H9 (cell line): ENCODE data around the gene NCOA1. TPM values are rescaled to one million over a fixed set of nuclear protein-coding genes. Genes with fewer than 3 reads are reported as not detected.

Source experiments
- DNase-seq: peaks from one replicate; pipeline ENCODE4 v3.0.0-alpha.2; 2017
- H2AFZ ChIP-seq: one replicate; pipeline ENCODE4 v1.6.1; 2013; ENCODE audit warnings: mild to moderate bottlenecking, low read length, control low read depth, moderate library complexity
- H2AK5ac ChIP-seq: 2 replicates; pipeline ENCODE4 v1.6.1; 2013; ENCODE audit warnings: low read length, control low read depth, mixed read lengths; ENCODE audit not compliant: insufficient read length
- H2BK120ac ChIP-seq: one replicate; pipeline ENCODE4 v1.6.1; 2013; ENCODE audit warnings: low read depth, mild to moderate bottlenecking, low read length, control low read depth, inconsistent platforms; ENCODE audit not compliant: poor library complexity, severe bottlenecking
- H2BK12ac ChIP-seq: 2 replicates; pipeline ENCODE4 v1.6.1; 2013; ENCODE audit warnings: low read length, control low read depth, mixed read lengths, low read depth; ENCODE audit not compliant: insufficient read length
- H2BK15ac ChIP-seq: 2 replicates; pipeline ENCODE4 v1.6.1; 2013; ENCODE audit warnings: low read depth, low read length, control low read depth
- H2BK20ac ChIP-seq: one replicate; pipeline ENCODE4 v1.6.1; 2013; ENCODE audit warnings: low read depth, mild to moderate bottlenecking, low read length, control low read depth, inconsistent platforms; ENCODE audit not compliant: poor library complexity, severe bottlenecking
- H2BK5ac ChIP-seq: 2 replicates; pipeline ENCODE4 v1.6.1; 2013; ENCODE audit warnings: low read length, control low read depth, mixed read lengths; ENCODE audit not compliant: insufficient read length
- H3K14ac ChIP-seq: 2 replicates; pipeline ENCODE4 v1.6.1; 2013; ENCODE audit warnings: low read length, control low read depth; ENCODE audit not compliant: insufficient read depth
- H3K18ac ChIP-seq: 2 replicates; pipeline ENCODE4 v1.6.1; 2013; ENCODE audit warnings: low read depth, mild to moderate bottlenecking, mixed read lengths, low read length, control low read depth; ENCODE audit not compliant: insufficient read length
- H3K23ac ChIP-seq: 2 replicates; pipeline ENCODE4 v1.6.1; 2013; ENCODE audit warnings: low read length, control low read depth, mixed read lengths, low read depth; ENCODE audit not compliant: insufficient read length
- H3K23me2 ChIP-seq: 2 replicates; pipeline ENCODE4 v1.6.1; 2013; ENCODE audit warnings: low read depth, mild to moderate bottlenecking, mixed read lengths, low read length, control low read depth; ENCODE audit not compliant: insufficient read length, poor library complexity, severe bottlenecking
- H3K27ac ChIP-seq: 2 replicates; pipeline ENCODE4 v1.5.1; 2013; ENCODE audit warnings: low read length, control low read depth, mixed read lengths, low read depth; ENCODE audit not compliant: insufficient read length
- H3K27me3 ChIP-seq: 2 replicates; pipeline ENCODE4 v1.6.1; 2013; ENCODE audit warnings: low read length, control low read depth, inconsistent platforms; ENCODE audit not compliant: insufficient read depth
- H3K4ac ChIP-seq: 2 replicates; pipeline ENCODE4 v1.6.1; 2013; ENCODE audit warnings: low read depth, mild to moderate bottlenecking, control low read depth, inconsistent platforms, low read length, moderate library complexity
- H3K4me1 ChIP-seq: 2 replicates; pipeline ENCODE4 v1.6.1; 2013; ENCODE audit warnings: low read length, control low read depth, inconsistent platforms; ENCODE audit not compliant: insufficient read depth
- H3K4me2 ChIP-seq: 2 replicates; pipeline ENCODE4 v1.6.1; 2013; ENCODE audit warnings: low read length, control low read depth, mixed read lengths; ENCODE audit not compliant: insufficient read length, insufficient read depth
- H3K56ac ChIP-seq: 2 replicates; pipeline ENCODE4 v1.6.1; 2013; ENCODE audit warnings: low read depth, mild to moderate bottlenecking, mixed read lengths, low read length, control low read depth; ENCODE audit not compliant: insufficient read length
- H3K79me1 ChIP-seq: 2 replicates; pipeline ENCODE4 v1.6.1; 2013; ENCODE audit warnings: low read depth, mild to moderate bottlenecking, moderate library complexity, low read length, control low read depth, inconsistent platforms; ENCODE audit not compliant: insufficient read depth, poor library complexity, severe bottlenecking
- H3K79me2 ChIP-seq: 2 replicates; pipeline ENCODE4 v1.6.1; 2013; ENCODE audit warnings: low read length, control low read depth, inconsistent platforms; ENCODE audit not compliant: insufficient read depth
- H3K9ac ChIP-seq: 2 replicates; pipeline ENCODE4 v1.6.1; 2013; ENCODE audit warnings: low read length, control low read depth, mixed read lengths; ENCODE audit not compliant: insufficient read length; ENCODE audit errors: extremely low read depth
- H3K9me3 ChIP-seq: one replicate; pipeline ENCODE4 v1.6.1; 2013; ENCODE audit warnings: low read depth, low read length, inconsistent platforms; ENCODE audit not compliant: control insufficient read depth
- H3T11ph ChIP-seq: one replicate; pipeline ENCODE4 v1.6.1; 2013; ENCODE audit warnings: mild to moderate bottlenecking, low read length, control low read depth, inconsistent platforms
- H4K20me1 ChIP-seq: one replicate; pipeline ENCODE4 v1.6.1; 2013; ENCODE audit not compliant: control insufficient read depth, insufficient read length, insufficient read depth
- H4K5ac ChIP-seq: 2 replicates; pipeline ENCODE4 v1.6.1; 2013; ENCODE audit warnings: low read depth, mild to moderate bottlenecking, mixed read lengths, low read length, control low read depth; ENCODE audit not compliant: insufficient read length
- H4K8ac ChIP-seq: replicated peaks from 2 replicates; pipeline ENCODE4 v1.6.1; 2013; ENCODE audit warnings: low read length, control low read depth, mixed read lengths, low read depth; ENCODE audit not compliant: insufficient read length
- H4K91ac ChIP-seq: 2 replicates; pipeline ENCODE4 v1.6.1; 2013; ENCODE audit warnings: low read depth, mild to moderate bottlenecking, moderate library complexity, mixed read lengths, low read length, control low read depth; ENCODE audit not compliant: insufficient read length
- H3K27ac Mint-ChIP-seq, 3 experiments: 2 replicates in 2 of 3; 3 replicates in 1 of 3; pipeline ENCODE4 v1.8.0; 2020 to 2021; ENCODE audit warnings: mixed read lengths in 3 of 3, mild to moderate bottlenecking in 1 of 3, moderate library complexity in 1 of 3
- H3K27me3 Mint-ChIP-seq: 2 replicates; pipeline ENCODE4 v1.8.0; 2021; ENCODE audit warnings: low read depth, mild to moderate bottlenecking, moderate library complexity, mixed read lengths
- H3K36me3 Mint-ChIP-seq, 3 experiments: 2 replicates in 2 of 3; 3 replicates in 1 of 3; pipeline ENCODE4 v1.8.0; 2020 to 2021; ENCODE audit warnings: low read depth in 3 of 3, mixed read lengths in 3 of 3; ENCODE audit not compliant: insufficient read depth in 1 of 3
- H3K4me1 Mint-ChIP-seq, 2 experiments: 2 replicates each; pipeline ENCODE4 v1.8.0; 2020; ENCODE audit warnings: mixed read lengths in 2 of 2
- H3K4me3 Mint-ChIP-seq, 2 experiments: 2 replicates in 1 of 2; 3 replicates in 1 of 2; pipeline ENCODE4 v1.8.0; 2020 to 2021; ENCODE audit warnings: mild to moderate bottlenecking in 2 of 2, mixed read lengths in 2 of 2, moderate library complexity in 1 of 2
- H3K9me3 Mint-ChIP-seq, 2 experiments: 2 replicates in 1 of 2; 3 replicates in 1 of 2; pipeline ENCODE4 v1.8.0; 2020; ENCODE audit warnings: mild to moderate bottlenecking in 2 of 2, mixed read lengths in 2 of 2, moderate library complexity in 1 of 2
- CTCF ChIP-seq: fragments of 200-600 bp; sonication (generic); conservative IDR thresholded peaks from 3 replicates; pipeline ENCODE4 v1.8.0; 2021; ENCODE audit warnings: antibody characterized with exemption, mild to moderate bottlenecking
- WGBS: extraction: QIAGEN DNeasy Blood & Tissue Kit; methylation state at CpG from one replicate; pipeline ENCODE4 v1.1.7; 2013; ENCODE audit warnings: missing lambda C conversion rate, low lambda C conversion rate, mixed read lengths; ENCODE audit not compliant: insufficient read length; ENCODE audit errors: extremely low coverage; 5-methylcytosine and 5-hydroxymethylcytosine counted together
- total RNA-seq: library from RNA; stranded (reverse); gene quantifications from 2 replicates; pipeline ENCODE4 v1.2.1, GENCODE V29; 2021

NCOA1 gene
- total RNA-seq, 1 experiment from 2014 or later, result 14.8 TPM

DNA sequence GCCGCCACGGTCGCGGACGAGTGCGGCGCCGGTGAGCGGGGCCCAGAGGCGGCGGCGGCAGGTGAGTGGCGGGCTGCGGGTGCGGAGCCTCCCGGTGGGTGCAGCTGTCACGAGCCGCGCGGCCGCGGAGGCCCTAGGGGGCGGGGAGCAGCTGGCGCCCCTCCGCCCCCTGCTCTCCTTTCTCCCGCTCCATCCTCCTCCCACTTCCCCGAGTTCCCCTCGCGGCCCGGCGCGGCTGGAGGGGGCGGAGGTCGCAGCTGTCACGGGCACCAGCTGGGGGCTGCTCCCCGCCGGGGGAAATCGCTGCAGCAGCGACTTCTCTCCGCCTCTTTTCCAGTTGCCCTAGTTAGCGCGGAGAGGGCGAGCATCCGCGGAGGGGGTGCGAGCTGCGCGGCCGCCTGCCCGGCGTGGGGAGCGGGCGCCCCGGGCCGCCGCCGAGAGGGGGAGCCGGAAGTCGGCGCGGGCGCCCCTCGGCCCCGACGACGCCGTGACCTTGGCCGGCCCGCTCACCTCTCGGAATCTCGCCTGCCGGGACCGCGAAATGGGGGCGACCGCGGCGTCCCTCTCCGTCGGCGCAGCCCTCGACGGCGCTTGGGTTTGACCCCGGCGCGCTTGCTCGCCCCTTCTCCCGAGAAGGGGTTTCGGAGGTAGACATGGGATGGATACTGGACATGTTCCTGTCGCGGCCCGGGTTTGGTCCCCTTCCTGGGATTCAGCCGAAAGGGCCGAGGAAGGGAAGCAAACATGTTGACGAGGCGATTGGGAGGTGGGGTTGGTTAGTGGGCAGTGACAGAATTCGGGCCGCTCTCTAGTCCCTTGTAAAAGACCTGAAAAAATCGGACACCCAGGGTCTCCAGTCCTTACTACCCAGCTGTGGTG, 727 bp downstream of the NCOA1 start:
- H4K91ac ChIP-seq, result no peak overlapping the region
- no peak overlapping the region for H3K4ac ChIP-seq
- no CpG with 5 or more reads among the region's 100 CpGs for WGBS
- peaks cover 4% of the 10 kb centered on the region; the same call in 1 of the 2 replicates for H3K27me3 ChIP-seq
- H2AK5ac ChIP-seq, result no peak overlapping the region
- H3K23ac ChIP-seq, result no peak overlapping the region
- peak overlapping the region; percentile 79 to 89 for H3K4me3 Mint-ChIP-seq
- peak overlapping the region; percentile 86 for H3K4me2 ChIP-seq
- H3K9me3 ChIP-seq, result no peaks in the 10 kb centered on the region
- H3K9me3 Mint-ChIP-seq, result no peaks in the 10 kb centered on the region; a peak in 1 of 5 replicates
- no peak overlapping the region for H3K27ac ChIP-seq
- no peaks in the 10 kb centered on the region for H3K36me3 Mint-ChIP-seq
- H4K8ac ChIP-seq, result no peak overlapping the region
- H2BK5ac ChIP-seq, result no peak overlapping the region
- peak overlapping the region; percentile 15 for H3K9ac ChIP-seq
- no peak overlapping the region for H3K18ac ChIP-seq
- H4K5ac ChIP-seq, result no peak overlapping the region
- no peaks in the 10 kb centered on the region for H3K79me2 ChIP-seq
- peaks cover 5% of the 10 kb centered on the region for H3K4me1 ChIP-seq
- no peak overlapping the region for H3T11ph ChIP-seq
- H3K79me1 ChIP-seq, result no peaks in the 10 kb centered on the region
- no peak overlapping the region for H2AFZ ChIP-seq
- H2BK12ac ChIP-seq, result no peak overlapping the region
- H3K14ac ChIP-seq, result no peak overlapping the region; the same call in 1 of the 2 replicates
- peaks cover 13% of the 10 kb centered on the region for H3K23me2 ChIP-seq
- H3K56ac ChIP-seq, result no peak overlapping the region
- H2BK15ac ChIP-seq, result no peak overlapping the region
- no peak overlapping the region for H2BK120ac ChIP-seq
- H3K27me3 Mint-ChIP-seq, result peaks cover 19% of the 10 kb centered on the region
- no peak for TF ChIP-seq CTCF
- DNase-seq, result peak; percentile 43
- H3K27ac Mint-ChIP-seq, result no peak overlapping the region
- H2BK20ac ChIP-seq, result no peak overlapping the region
- H3K4me1 Mint-ChIP-seq, result peaks cover 28 to 34% of the 10 kb centered on the region in 2 experiments
- H4K20me1 ChIP-seq, result no peaks in the 10 kb centered on the region
